ENCODE data around the gene CDKL5.
"Not testable (repeated sequence)": the region's sequence is repeated elsewhere in the genome, so short reads cannot be mapped to it uniquely, and the experiment has no call there.

- not testable (repeated sequence) for TF ChIP-seq CTCF, POLR2AphosphoS5, POLR2A (IDR thresholded peaks at IDR 0.05)
Measured at GRCh38 chrX:18589292-18589691, 163.9 kb downstream of the CDKL5 start.

All from upper lobe of left lung (tissue), 4 donors.